Activated CD4-positive, alpha-beta T cell treated with anti-CD3 and anti-CD28 coated beads, Interleukin-2, amount 50 U/mL, for 24 hours (primary cell): Measurements from ENCODE around the gene CYBB.

ENCODE experiments used
- DNase-seq, 2 donors: peaks; one replicate each; pipeline ENCODE4 v3.0.0-alpha.2; 2020; ENCODE audit warnings: low read depth in 1 of 2, low spot score in 1 of 2

CYBB gene

GRCh38 chrX:37834937-37835336, 55.1 kb downstream of the CYBB start:
- DNase-seq: no peak

DNA sequence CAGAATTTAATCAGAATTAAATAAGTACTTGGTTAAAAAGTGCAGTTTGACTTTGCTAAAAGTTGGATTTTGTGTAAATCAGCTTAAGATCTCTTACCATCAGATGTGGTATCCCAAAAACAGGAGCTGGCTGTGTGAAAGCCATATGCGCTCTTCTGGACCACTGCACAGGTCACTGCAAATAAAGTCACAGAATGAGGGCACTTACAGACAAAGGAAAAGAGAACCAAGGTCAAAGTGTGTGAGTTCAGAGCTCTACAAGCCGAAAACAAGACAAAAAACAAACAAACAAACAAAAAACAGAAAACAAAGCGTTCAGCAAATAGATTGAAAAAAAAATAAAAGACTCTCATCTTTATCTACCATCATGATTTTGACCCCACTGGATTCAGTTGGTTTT, 61.1 kb downstream of the CYBB start:
- no peak for DNase-seq

GRCh38 chrX:37844622-37845021, 64.8 kb downstream of the CYBB start:
- DNase-seq: no peak

- DNase-seq: no peak
Observed at GRCh38 chrX:37846141-37846540, 66.3 kb downstream of the CYBB start.

- DNase-seq: no peak
Observed at GRCh38 chrX:37846558-37846933, 66.7 kb downstream of the CYBB start.

DNA sequence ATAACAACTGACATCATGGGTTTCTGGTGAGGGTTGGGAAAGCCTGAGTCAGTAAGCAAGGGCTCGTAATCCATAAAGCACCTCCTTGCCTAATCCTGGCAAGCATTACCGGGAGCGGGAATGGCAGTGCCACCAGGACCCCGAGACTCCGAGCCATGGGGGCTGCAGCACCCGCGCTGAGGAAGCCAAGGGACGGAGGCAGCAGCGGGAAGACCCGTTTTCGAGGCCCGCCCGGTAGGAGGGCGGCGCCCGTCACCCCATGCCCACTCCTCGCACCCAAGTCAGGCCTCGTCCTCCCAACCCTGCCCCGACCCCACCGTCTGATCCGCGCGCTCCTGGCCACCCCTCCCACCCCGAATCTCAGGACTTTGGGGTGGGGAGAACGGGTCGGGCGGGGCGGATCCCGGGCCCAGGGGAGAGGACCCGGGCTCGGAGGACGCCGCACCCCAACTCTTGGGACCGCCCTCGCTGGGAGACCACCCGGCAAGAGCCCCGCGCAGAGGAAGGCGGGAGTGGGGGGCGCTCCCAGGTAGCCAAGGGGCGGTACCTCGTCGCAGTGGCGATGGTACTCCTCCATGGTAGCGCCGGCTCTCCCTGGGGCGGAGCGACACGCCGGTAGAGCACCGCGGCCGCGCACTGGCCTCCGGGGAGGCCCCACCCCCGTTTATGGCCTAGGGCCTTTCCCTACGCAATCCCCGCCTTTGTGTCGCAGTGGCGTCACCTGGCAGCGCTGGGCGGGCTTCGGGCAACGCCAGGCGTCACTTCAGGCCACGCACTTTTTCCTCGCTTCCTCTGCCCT, 67.3 kb downstream of the CYBB start, which contains the start of gene DYNLT3:
TSS of gene DYNLT3 (minus strand) at position 638 of the 799 bp plus-strand sequence. CDS start at position 577, 61 bp downstream.
- peak; percentile 46 to 48 for DNase-seq

DNA sequence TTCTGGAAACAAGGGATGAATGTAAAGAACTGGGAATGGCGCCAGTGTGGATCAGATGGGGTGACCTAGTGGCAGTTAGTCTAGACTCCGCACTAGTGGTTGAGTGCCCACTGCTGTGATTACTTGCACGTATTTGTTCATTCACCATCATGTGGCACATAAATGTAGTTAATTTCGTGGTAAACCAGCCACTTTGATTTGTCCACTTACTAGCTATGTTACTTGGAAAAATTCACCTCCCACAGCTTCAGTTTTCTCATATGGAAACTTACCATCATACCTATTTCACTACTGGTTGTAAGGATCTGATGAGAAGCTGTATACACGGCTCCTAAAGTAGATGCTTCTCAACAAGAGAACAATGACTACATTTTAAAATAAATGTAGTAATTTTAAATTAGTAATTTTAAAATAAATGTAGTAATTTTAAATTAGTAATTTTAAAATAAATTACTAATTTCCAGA, 67.9 kb downstream of the CYBB start:
- DNase-seq: no peak

- DNase-seq: no peak
Observed at GRCh38 chrX:37854148-37854547, 74.3 kb downstream of the CYBB start.

DNA sequence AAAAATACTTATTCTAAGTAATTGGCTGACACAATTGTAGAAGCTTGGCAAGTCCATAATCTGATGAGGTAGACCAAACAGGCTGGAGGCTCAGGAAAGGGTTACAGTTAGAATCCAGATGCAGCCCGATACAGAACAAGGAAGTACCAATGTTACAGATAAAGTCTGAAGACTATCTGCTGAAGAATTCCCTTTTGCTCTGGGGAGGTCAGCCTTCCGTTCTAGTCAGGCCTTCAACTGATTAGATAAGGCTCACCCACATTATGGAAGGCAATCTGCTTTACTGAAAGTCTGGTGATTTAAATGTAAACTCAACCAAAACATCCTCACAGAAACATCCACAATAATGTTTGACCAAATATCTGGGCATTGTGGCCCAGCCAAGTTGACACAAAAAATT, 74.9 kb downstream of the CYBB start:
- DNase-seq: no peak

GRCh38 chrX:37860721-37861120, 80.9 kb downstream of the CYBB start:
- no peak for DNase-seq

DNA sequence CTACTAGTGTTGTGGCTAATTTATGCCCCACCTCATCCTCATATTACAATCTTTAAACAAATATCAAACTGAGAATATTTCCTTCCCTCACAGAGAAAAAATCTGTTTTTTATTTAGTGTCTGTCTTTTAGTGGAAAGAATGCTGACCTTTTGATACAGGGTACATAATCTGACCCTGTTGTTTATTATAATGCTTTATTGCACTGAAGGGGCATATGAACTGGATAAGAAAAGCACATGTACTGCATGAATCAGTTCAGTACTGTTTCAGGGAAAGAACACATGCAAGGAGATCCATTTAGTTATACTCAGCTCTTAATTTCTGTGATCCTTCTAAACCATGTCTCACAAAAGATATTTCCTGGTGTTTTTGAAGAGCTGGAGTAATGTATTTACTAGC, 83.0 kb downstream of the CYBB start:
- DNase-seq: no peak
